SU-DHL-6 (cell line): Measurements from ENCODE around the gene EPB41L5.

Experiments
- EZH2phosphoT487 ChIP-seq: fragments of 200-600 bp; sonication (generic), shearing (Covaris generic); conservative IDR thresholded peaks from 2 replicates; pipeline ENCODE4 v1.6.1; 2018; ENCODE audit warnings: mild to moderate bottlenecking, antibody characterized with exemption, low read length, moderate library complexity, mixed read lengths
- TF ChIP-seq, protein P1 (sequence below): fragments of 200-600 bp; sonication (generic); IDR thresholded peaks from one replicate; pipeline ENCODE4 v1.5.1; 2017; ENCODE audit warnings: antibody characterized with exemption, mild to moderate bottlenecking, low read length, moderate library complexity; ENCODE audit not compliant: insufficient read depth, poor library complexity, severe bottlenecking

- TF ChIP-seq, protein P1, sequence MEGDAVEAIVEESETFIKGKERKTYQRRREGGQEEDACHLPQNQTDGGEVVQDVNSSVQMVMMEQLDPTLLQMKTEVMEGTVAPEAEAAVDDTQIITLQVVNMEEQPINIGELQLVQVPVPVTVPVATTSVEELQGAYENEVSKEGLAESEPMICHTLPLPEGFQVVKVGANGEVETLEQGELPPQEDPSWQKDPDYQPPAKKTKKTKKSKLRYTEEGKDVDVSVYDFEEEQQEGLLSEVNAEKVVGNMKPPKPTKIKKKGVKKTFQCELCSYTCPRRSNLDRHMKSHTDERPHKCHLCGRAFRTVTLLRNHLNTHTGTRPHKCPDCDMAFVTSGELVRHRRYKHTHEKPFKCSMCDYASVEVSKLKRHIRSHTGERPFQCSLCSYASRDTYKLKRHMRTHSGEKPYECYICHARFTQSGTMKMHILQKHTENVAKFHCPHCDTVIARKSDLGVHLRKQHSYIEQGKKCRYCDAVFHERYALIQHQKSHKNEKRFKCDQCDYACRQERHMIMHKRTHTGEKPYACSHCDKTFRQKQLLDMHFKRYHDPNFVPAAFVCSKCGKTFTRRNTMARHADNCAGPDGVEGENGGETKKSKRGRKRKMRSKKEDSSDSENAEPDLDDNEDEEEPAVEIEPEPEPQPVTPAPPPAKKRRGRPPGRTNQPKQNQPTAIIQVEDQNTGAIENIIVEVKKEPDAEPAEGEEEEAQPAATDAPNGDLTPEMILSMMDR = no peak
- TF ChIP-seq EZH2phosphoT487 = no peak
Observed at GRCh38 chr2:120053891-120054290, 41.0 kb downstream of the EPB41L5 start.
